Dermis microvascular lymphatic vessel endothelial cell (primary cell): Measurements from ENCODE around the gene ESR1. TPM values are rescaled to one million over a fixed set of nuclear protein-coding genes. Genes with fewer than 3 reads are reported as not detected.

Experiments used
- DNase-seq, 2 donors: peaks; one replicate each; pipeline versions ENCODE4 v3.0.0 to v3.0.0-alpha.2; 2010; ENCODE audit warnings: low read depth in 2 of 2
- total RNA-seq: library from RNA; depleted of rRNA; stranded (reverse); fragments of >200 nt; gene quantifications from 2 replicates; pipeline ENCODE4 v1.2.1, GENCODE V29; 2014

The ESR1 gene
- total RNA-seq, 1 donor from 2014 or later = not detected

- DNase-seq = no peak
Observed at GRCh38 chr6:152094276-152094675, 286.8 kb downstream of the ESR1 start.

DNA sequence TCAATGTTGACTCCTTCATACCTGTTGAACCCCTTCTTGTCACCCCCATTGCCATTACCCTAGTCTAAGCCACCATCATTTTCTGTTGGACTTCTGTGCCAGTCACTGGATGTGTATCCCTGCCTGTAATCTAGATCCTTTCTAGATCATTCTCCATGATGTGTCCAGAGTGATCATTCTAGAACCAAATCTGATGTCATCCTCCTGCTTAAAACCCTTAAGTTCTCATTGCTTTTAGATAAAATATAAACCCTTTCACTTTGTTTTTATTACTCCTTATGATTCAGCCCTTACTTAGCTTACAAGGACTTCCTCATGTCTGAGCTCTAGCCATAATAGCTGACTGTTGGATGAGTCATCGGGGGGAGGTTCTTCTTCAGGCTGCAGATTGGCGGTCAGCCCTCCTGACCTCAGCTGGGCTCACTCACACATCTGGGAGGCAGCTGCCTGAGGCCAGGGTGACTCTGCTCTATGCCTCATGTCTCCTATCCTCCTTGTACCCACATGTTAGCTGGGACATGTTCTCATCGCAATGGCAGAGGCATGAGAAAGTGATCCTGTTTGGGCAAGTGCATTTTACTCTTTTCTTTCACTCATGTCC is 287.6 kb downstream of the ESR1 start:
- DNase-seq = peak; percentile 6 to 97

GRCh38 chr6:152096863-152097496 is 289.5 kb downstream of the ESR1 start:
- peak in 1 of 2 donors; percentile 37 for DNase-seq

- no peak for DNase-seq
Observed at GRCh38 chr6:152098683-152099082, 291.2 kb downstream of the ESR1 start.

DNA sequence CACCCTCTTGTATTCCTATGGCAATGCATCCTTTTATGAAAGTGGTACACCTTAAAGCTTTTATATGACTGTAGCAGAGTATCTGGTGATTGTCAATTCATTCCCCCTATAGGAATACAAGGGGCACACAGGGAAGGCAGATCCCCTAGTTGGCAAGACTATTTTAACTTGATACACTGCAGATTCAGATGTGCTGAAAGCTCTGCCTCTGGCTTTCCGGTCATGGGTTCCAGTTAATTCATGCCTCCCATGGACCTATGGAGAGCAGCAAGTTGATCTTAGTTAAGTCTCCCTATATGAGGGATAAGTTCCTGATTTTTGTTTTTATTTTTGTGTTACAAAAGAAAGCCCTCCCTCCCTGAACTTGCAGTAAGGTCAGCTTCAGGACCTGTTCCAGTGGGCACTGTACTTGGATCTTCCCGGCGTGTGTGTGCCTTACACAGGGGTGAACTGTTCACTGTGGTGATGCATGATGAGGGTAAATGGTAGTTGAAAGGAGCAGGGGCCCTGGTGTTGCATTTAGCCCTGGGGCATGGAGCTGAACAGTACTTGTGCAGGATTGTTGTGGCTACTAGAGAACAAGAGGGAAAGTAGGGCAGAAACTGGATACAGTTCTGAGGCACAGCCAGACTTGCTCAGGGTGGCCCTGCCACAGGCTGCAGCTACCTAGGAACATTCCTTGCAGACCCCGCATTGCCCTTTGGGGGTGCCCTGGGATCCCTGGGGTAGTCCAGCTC is 292.1 kb downstream of the ESR1 start:
- no peak for DNase-seq

DNA sequence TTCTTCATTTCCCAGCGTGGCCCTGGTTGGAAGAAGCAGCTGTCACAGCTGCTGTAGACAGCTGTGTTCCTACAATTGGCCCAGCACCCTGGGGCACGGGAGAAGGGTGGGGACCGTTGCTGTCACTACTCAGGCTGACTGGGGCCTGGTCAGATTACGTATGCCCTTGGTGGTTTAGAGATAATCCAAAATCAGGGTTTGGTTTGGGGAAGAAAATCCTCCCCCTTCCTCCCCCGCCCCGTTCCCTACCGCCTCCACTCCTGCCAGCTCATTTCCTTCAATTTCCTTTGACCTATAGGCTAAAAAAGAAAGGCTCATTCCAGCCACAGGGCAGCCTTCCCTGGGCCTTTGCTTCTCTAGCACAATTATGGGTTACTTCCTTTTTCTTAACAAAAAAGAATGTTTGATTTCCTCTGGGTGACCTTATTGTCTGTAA is 292.7 kb downstream of the ESR1 start:
- peak in 1 of 2 donors; percentile 39 for DNase-seq

- DNase-seq = no peak
Observed at GRCh38 chr6:152107973-152108372, 300.5 kb downstream of the ESR1 start.

- no peak for DNase-seq
Observed at GRCh38 chr6:152110886-152111820, 303.7 kb downstream of the ESR1 start.

GRCh38 chr6:152112491-152113261 is 305.2 kb downstream of the ESR1 start:
- DNase-seq = peak; percentile 47 to 71

DNA sequence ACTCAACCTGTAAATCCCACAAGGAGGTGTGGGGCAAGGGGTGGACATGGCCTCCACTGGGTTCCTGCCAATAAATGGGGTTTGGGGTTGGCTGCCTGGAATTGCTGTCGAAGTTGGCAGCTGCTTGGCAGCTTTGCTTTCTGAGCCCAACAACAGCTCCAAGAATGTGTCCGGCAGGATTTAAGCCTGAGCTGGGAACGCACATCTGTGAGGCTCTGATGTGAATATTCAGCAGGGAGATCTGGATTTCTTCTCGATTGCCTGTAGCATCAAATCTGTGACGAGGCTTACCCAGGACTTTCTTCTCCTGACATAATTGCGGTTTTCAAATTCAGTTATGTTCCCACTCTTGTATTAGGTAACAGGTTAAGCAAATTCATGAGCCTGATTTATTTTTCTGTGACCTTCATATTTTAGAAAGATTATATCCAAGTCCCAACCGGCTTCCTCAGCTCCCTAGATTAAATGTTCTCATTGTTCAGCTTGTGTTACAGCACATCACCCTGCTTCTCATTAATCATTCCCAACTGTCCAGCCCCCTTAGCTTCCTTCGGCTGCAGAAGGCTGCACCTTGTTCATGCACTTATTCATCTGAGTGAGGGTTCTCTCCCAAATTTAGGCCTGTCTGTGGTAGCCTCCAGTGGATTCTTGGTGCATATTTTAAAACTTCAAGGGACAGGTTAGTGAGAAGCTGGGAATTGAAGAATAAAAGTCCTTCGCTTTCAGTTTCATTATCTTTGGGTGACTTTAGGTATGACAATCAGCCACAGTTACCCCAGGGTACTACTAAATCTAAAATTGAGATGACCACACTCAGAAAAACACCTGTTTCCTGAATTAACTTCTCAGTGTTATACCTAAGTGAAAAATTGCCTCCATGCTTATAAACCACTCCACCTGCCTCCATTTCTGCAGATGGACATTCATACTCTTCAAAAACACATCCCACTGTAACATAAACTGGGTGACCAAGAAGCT is 310.0 kb downstream of the ESR1 start:
- no peak for DNase-seq

- DNase-seq = no peak
Observed at GRCh38 chr6:152118224-152118623, 310.7 kb downstream of the ESR1 start.

DNA sequence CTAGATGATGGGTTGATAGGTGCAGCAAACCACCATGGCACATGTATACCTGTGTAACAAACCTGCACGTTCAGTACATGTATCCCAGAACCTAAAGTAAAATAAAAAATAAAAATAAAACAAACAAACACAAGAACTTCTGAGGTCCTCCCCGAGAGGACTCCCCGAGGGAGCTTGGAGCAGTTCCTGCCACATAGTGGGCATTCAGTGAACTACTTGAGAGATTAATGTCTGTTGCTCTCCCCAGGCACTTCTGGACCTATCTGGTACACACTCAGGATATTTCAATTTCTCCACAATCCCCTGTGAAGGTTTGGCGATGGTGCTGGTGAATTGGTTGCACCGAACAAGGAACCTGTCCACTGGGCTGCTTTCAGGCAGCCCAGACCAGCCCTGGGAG is 311.2 kb downstream of the ESR1 start:
- no peak for DNase-seq

DNA sequence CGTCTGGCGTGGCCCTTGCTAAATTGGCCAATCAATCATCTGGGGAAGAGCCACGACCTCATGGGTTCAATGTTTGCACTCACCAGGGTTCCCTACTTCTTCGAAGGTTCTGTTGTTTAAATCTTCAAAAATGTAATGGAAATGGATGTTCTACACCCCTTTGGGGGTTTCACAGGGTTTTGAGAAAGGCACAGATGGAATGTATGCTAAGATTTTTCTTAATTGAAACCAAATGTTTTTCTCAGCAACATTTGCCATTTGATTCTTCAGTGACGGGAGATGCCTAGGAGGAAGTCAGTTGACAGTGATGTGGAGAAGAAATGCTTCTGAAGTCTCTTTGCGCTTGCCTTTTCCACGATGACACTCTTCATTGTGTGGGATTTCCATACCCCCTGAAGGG is 312.3 kb downstream of the ESR1 start:
- DNase-seq = no peak

DNA sequence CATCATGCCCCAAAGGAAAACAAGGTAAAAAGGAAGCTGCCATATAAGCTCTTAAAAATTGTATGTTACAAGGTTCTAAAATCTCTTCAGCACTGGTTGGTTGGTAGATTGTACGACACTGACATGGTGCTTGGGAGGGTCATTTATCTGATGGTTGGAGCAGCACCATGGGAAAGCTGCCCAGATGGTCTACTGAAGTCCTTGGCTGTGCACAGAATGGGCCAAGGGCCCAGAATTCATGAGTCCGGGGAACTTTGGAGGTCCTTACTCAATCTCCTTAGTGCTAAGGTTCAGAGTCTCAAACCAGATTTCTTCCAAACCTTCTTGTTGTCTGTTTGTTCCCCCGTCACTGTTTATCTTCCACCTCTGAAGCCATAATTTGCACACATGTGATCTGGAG is 314.4 kb downstream of the ESR1 start:
- DNase-seq = no peak

DNA sequence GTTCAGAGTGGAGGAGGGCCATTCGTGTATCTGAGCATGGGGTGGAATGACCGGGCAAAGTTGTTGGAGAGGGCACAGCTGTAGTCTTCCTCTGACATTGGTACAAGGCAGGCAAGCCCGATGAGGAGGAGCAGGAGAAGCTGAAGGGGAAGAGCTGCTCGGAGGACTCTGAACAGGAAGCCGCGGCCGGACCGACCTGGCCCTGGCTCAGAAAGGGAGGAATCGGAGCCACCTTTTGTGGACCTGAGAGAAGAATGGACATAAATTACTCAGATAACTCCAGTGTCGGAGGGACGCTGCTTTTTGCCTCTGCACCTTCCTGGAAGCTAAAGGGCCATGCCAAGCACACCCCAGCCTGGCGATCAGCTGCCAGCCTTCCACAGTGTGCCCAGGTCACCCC is 315.0 kb downstream of the ESR1 start:
- no peak for DNase-seq

DNA sequence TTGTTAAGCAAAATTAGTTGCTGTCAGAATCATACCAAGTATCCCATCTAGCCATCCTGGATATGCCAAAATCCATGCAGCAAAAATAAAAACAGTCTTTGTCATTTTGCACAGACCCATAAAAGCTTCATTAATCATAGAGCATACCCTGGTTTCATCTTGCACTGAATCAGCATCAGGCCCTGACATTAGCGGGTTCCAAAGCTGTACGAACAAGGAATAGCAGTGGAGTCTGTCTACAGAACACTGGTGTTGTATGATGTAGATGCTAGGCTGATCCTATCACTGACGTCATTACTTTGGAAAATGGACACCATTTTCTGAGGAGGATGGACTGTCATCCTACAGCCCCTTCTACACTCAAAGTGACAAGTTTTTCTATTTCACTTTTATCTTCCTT is 315.6 kb downstream of the ESR1 start:
- no peak for DNase-seq

GRCh38 chr6:152124429-152125074 is 317.1 kb downstream of the ESR1 start:
- DNase-seq = peak; percentile 57 to 81

GRCh38 chr6:152127432-152128165 is 320.1 kb downstream of the ESR1 start:
- DNase-seq = no peak
